DMS53 (cell line): ENCODE measurements around the gene CHGA.

Source experiments
- DNase-seq: peaks from one replicate; lab custom pipeline; 2025; lab: John Stamatoyannopoulos, UW

CHGA gene

GRCh38 chr14:92984082-92984788 is 61.3 kb downstream of the CHGA start:
- DNase-seq, result no peak
